ENCODE results near the gene PKD1L1.

DNA sequence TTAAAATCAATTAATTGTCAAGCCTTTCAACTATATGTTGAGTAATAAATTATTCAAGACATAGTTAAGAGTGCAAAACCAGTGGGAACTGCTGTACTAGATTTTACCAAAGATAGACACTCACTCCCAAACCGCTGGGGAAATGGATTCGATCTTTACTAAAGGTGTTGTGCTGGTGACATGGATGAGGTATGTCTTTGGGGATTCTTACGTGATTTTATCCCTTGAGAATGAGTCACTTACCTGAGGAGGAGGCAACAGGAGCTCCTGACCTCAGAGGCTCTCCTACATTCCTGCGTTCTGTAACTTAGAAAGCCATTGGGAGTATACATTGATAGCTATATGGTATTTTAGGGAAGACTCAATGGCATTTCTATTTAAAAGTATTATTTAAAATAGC is 165.5 kb downstream of the PKD1L1 start:
- TF ChIP-seq, protein P1, sequence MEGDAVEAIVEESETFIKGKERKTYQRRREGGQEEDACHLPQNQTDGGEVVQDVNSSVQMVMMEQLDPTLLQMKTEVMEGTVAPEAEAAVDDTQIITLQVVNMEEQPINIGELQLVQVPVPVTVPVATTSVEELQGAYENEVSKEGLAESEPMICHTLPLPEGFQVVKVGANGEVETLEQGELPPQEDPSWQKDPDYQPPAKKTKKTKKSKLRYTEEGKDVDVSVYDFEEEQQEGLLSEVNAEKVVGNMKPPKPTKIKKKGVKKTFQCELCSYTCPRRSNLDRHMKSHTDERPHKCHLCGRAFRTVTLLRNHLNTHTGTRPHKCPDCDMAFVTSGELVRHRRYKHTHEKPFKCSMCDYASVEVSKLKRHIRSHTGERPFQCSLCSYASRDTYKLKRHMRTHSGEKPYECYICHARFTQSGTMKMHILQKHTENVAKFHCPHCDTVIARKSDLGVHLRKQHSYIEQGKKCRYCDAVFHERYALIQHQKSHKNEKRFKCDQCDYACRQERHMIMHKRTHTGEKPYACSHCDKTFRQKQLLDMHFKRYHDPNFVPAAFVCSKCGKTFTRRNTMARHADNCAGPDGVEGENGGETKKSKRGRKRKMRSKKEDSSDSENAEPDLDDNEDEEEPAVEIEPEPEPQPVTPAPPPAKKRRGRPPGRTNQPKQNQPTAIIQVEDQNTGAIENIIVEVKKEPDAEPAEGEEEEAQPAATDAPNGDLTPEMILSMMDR (IDR thresholded peaks at IDR 0.05) = no peak
- no peak for TF ChIP-seq EZH2 (IDR thresholded peaks at IDR 0.05; ENCODE audit: borderline replicate concordance, insufficient read depth, low read depth, low read length, poor library complexity, severe bottlenecking)

Data from B cell (primary cell).